ENCODE results near the gene SETD3. TPM values are rescaled to one million over a fixed set of nuclear protein-coding genes. Genes with fewer than 3 reads are reported as not detected.

SETD3 gene
- total RNA-seq, 1 donor from 2014 or later = 46.0 TPM

GRCh38 chr14:99381688-99382060 lies 99.0 kb downstream of the SETD3 start:
- no peak for DNase-seq (ENCODE audit: low spot score, unreplicated experiment)

GRCh38 chr14:99380991-99381687 lies 99.5 kb downstream of the SETD3 start:
- DNase-seq (ENCODE audit: low spot score, unreplicated experiment) = no peak
- Mint-ChIP-seq H3K36me3 (ENCODE audit: insufficient read depth) (no peaks in the 10 kb centered on the region), H3K27me3 (peaks cover 33% of the 10 kb centered on the region), H3K4me1 (ENCODE audit: low read depth) (no peaks in the 10 kb centered on the region), H3K4me3 (ENCODE audit: low read depth) (no peak overlapping the region), H3K9me3 (ENCODE audit: low read depth) (peaks cover 3% of the 10 kb centered on the region), H3K27ac (no peak overlapping the region)
- TF ChIP-seq, protein P1, sequence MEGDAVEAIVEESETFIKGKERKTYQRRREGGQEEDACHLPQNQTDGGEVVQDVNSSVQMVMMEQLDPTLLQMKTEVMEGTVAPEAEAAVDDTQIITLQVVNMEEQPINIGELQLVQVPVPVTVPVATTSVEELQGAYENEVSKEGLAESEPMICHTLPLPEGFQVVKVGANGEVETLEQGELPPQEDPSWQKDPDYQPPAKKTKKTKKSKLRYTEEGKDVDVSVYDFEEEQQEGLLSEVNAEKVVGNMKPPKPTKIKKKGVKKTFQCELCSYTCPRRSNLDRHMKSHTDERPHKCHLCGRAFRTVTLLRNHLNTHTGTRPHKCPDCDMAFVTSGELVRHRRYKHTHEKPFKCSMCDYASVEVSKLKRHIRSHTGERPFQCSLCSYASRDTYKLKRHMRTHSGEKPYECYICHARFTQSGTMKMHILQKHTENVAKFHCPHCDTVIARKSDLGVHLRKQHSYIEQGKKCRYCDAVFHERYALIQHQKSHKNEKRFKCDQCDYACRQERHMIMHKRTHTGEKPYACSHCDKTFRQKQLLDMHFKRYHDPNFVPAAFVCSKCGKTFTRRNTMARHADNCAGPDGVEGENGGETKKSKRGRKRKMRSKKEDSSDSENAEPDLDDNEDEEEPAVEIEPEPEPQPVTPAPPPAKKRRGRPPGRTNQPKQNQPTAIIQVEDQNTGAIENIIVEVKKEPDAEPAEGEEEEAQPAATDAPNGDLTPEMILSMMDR (IDR thresholded peaks at IDR 0.05; ENCODE audit: unreplicated experiment) = no peak

More at GRCh38 chr14:99381688-99382060, 99.0 kb downstream of the SETD3 start:
- TF ChIP-seq, protein P1 (IDR thresholded peaks at IDR 0.05; ENCODE audit: unreplicated experiment) = no peak
- Mint-ChIP-seq H3K9me3 (ENCODE audit: low read depth) (peaks cover 3% of the 10 kb centered on the region), H3K27ac (no peak overlapping the region), H3K4me1 (ENCODE audit: low read depth) (no peaks in the 10 kb centered on the region), H3K36me3 (ENCODE audit: insufficient read depth) (no peaks in the 10 kb centered on the region), H3K27me3 (peaks cover 33% of the 10 kb centered on the region), H3K4me3 (ENCODE audit: low read depth) (no peak overlapping the region)

- Mint-ChIP-seq H3K36me3 (ENCODE audit: insufficient read depth) (no peaks in the 10 kb centered on the region), H3K4me3 (ENCODE audit: low read depth) (no peak overlapping the region), H3K4me1 (ENCODE audit: low read depth) (no peaks in the 10 kb centered on the region), H3K27me3 (peaks cover 27% of the 10 kb centered on the region), H3K9me3 (ENCODE audit: low read depth) (peaks cover 2% of the 10 kb centered on the region), H3K27ac (no peak overlapping the region)
- TF ChIP-seq, protein P1 (IDR thresholded peaks at IDR 0.05; ENCODE audit: unreplicated experiment) = no peak
- no peak for DNase-seq (ENCODE audit: low spot score, unreplicated experiment)
Observed at GRCh38 chr14:99380402-99380801, 100.3 kb downstream of the SETD3 start.

DNA sequence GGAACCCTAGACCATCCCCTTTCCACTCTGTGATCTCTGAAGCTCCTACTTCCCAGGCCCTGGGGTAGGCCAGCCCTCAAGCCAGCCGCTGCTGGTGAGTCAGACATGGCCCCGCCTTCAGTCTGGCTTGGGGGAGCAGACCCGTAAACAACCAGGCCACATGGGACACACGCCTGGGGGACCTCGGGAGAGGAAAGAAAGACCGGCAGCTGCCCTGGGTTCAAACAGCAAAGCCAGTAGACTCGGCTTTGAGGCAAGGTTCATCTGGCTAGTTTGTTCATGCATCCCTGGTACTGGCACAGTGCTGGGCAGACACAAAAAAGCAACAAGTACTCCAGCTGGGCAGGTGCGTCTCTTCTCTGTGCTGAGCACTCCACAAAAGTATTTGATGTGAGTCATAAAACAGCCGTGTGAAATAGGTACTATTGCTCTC lies 101.9 kb downstream of the SETD3 start:
- Mint-ChIP-seq H3K36me3 (ENCODE audit: insufficient read depth) (no peaks in the 10 kb centered on the region), H3K27me3 (peaks cover 18% of the 10 kb centered on the region), H3K4me1 (ENCODE audit: low read depth) (no peaks in the 10 kb centered on the region), H3K4me3 (ENCODE audit: low read depth) (no peak overlapping the region), H3K27ac (no peak overlapping the region), H3K9me3 (ENCODE audit: low read depth) (no peaks in the 10 kb centered on the region)
- TF ChIP-seq, protein P1 (IDR thresholded peaks at IDR 0.05; ENCODE audit: unreplicated experiment) = no peak
- DNase-seq (ENCODE audit: low spot score, unreplicated experiment) = no peak

- Mint-ChIP-seq H3K27me3 (peaks cover 13% of the 10 kb centered on the region), H3K9me3 (ENCODE audit: low read depth) (no peaks in the 10 kb centered on the region), H3K36me3 (ENCODE audit: insufficient read depth) (no peaks in the 10 kb centered on the region), H3K4me1 (ENCODE audit: low read depth) (no peaks in the 10 kb centered on the region), H3K4me3 (ENCODE audit: low read depth) (no peak overlapping the region), H3K27ac (no peak overlapping the region)
- no peak for DNase-seq (ENCODE audit: low spot score, unreplicated experiment)
- TF ChIP-seq, protein P1 (IDR thresholded peaks at IDR 0.05; ENCODE audit: unreplicated experiment) = no peak
Observed at GRCh38 chr14:99377951-99378350, 102.7 kb downstream of the SETD3 start.
